DND-41 (cell line): ENCODE data around the gene SELENOF.
A peak's percentile ranks its signal among the peaks of the same experiment; 100 is the strongest.
"Not testable (repeated sequence)": the region's sequence is repeated elsewhere in the genome, so short reads cannot be mapped to it uniquely, and the experiment has no call there.

Experiments used
- ATAC-seq: fragments of 200-7000 bp; cut with Tn5 transposase; 3 replicates; pipeline ENCODE4 v1.9.1; 2021; ENCODE audit warnings: low read depth; ENCODE audit not compliant: insufficient read depth
- DNase-seq: peaks from one replicate; pipeline ENCODE4 v3.0.0-alpha.2; 2020
- H2AFZ ChIP-seq: 2 replicates; pipeline ENCODE4 v1.6.0; 2012; ENCODE audit warnings: low read depth, low read length
- H3K27ac ChIP-seq: 2 replicates; pipeline ENCODE4 v1.5.1; 2012; ENCODE audit warnings: low read length, inconsistent platforms
- H3K27me3 ChIP-seq: fragments of 200-600 bp; sonication (generic); 2 replicates; pipeline ENCODE4 v1.6.0; 2012; ENCODE audit warnings: low read length, mild to moderate bottlenecking, inconsistent platforms; ENCODE audit not compliant: insufficient read depth, poor library complexity
- H3K36me3 ChIP-seq: 2 replicates; pipeline ENCODE4 v1.5.1; 2012; ENCODE audit warnings: low read length, inconsistent platforms; ENCODE audit not compliant: insufficient read depth
- H3K4me1 ChIP-seq: 2 replicates; pipeline ENCODE4 v1.5.1; 2012; ENCODE audit warnings: mild to moderate bottlenecking, low read length; ENCODE audit not compliant: insufficient read depth
- H3K4me2 ChIP-seq: 2 replicates; pipeline ENCODE4 v1.6.0; 2012; ENCODE audit warnings: mild to moderate bottlenecking, moderate library complexity, low read length, inconsistent platforms; ENCODE audit not compliant: insufficient read depth
- H3K4me3 ChIP-seq, 2 experiments: fragments of 200-600 bp in 1 of 2; shearing (Covaris generic) in 1 of 2; 2 replicates each; pipeline ENCODE4 v1.5.1; 2012 to 2016; ENCODE audit warnings: inconsistent platforms in 2 of 2, low read length in 2 of 2, mild to moderate bottlenecking in 2 of 2, low read depth in 1 of 2, moderate library complexity in 1 of 2
- H3K79me2 ChIP-seq: 2 replicates; pipeline ENCODE4 v1.6.0; 2012; ENCODE audit warnings: low read length, inconsistent platforms; ENCODE audit not compliant: insufficient read depth
- H3K9ac ChIP-seq: 2 replicates; pipeline ENCODE4 v1.6.0; 2012; ENCODE audit warnings: low read depth, mild to moderate bottlenecking, inconsistent platforms, low read length, moderate library complexity
- H3K9me3 ChIP-seq: 2 replicates; pipeline ENCODE4 v1.5.1; 2012; ENCODE audit warnings: low read length, moderate library complexity, mild to moderate bottlenecking, inconsistent platforms; ENCODE audit not compliant: insufficient read depth, severe bottlenecking
- H4K20me1 ChIP-seq: 2 replicates; pipeline ENCODE4 v1.6.0; 2012; ENCODE audit warnings: low read length; ENCODE audit not compliant: insufficient read depth

Gene SELENOF

GRCh38 chr1:86817246-86817826, 96.6 kb downstream of the SELENOF start:
- not testable (repeated sequence) for H4K20me1 ChIP-seq, H3K27ac ChIP-seq, H3K4me1 ChIP-seq, H3K79me2 ChIP-seq, H3K36me3 ChIP-seq, H3K4me2 ChIP-seq, DNase-seq, H2AFZ ChIP-seq, ATAC-seq, H3K9ac ChIP-seq, H3K9me3 ChIP-seq, H3K4me3 ChIP-seq, H3K27me3 ChIP-seq

GRCh38 chr1:86814118-86814517, 99.8 kb downstream of the SELENOF start:
- peak; percentile 8 for DNase-seq
- not testable (repeated sequence) for ATAC-seq, H3K4me1 ChIP-seq

More at GRCh38 chr1:86814118-86814517, 99.8 kb downstream of the SELENOF start:
- not testable (repeated sequence) for H3K4me3 ChIP-seq, H3K79me2 ChIP-seq, H4K20me1 ChIP-seq, H2AFZ ChIP-seq, H3K36me3 ChIP-seq, H3K4me2 ChIP-seq, H3K27ac ChIP-seq, H3K27me3 ChIP-seq, H3K9ac ChIP-seq, H3K9me3 ChIP-seq
